Neural progenitor cell (in vitro differentiated cells): Measurements from ENCODE around the gene FGFR2. TPM values are rescaled to one million over a fixed set of nuclear protein-coding genes. Genes with fewer than 3 reads are reported as not detected.

ENCODE experiments used
- DNase-seq: peaks from one replicate; pipeline ENCODE4 v3.0.0-alpha.2; 2016; ENCODE audit warnings: low spot score
- H2AFZ ChIP-seq: fragments of 200-600 bp; sonication (generic); replicated peaks from 2 replicates; pipeline ENCODE4 v1.6.1; 2016; ENCODE audit warnings: antibody characterized with exemption
- H3F3A ChIP-seq: fragments of 200-600 bp; sonication (generic); 2 replicates; pipeline ENCODE4 v1.6.1; 2016; ENCODE audit warnings: antibody characterized with exemption, low read depth
- H3K27ac ChIP-seq: fragments of 200-600 bp; sonication (generic); 2 replicates; pipeline ENCODE4 v1.5.1; 2016; ENCODE audit warnings: mild to moderate bottlenecking
- H3K27me3 ChIP-seq: fragments of 200-600 bp; sonication (generic); 2 replicates; pipeline ENCODE4 v1.6.1; 2016; ENCODE audit warnings: mild to moderate bottlenecking, moderate library complexity
- H3K36me3 ChIP-seq: fragments of 200-600 bp; sonication (generic); 2 replicates; pipeline ENCODE4 v1.5.1; 2016
- H3K4me1 ChIP-seq: fragments of 200-600 bp; sonication (generic); 2 replicates; pipeline ENCODE4 v1.6.1; 2016; ENCODE audit warnings: mixed run types
- H3K4me2 ChIP-seq: fragments of 200-600 bp; sonication (generic); 2 replicates; pipeline ENCODE4 v1.6.1; 2016
- H3K4me3 ChIP-seq: fragments of 200-600 bp; sonication (generic); 2 replicates; pipeline ENCODE4 v1.5.1; 2016
- H3K79me2 ChIP-seq: fragments of 200-600 bp; sonication (generic); 2 replicates; pipeline ENCODE4 v1.6.1; 2016; ENCODE audit warnings: low read depth
- H3K9ac ChIP-seq: fragments of 200-600 bp; sonication (generic); 2 replicates; pipeline ENCODE4 v1.6.1; 2016
- H3K9me3 ChIP-seq: fragments of 200-600 bp; sonication (generic); 2 replicates; pipeline ENCODE4 v1.5.1; 2016; ENCODE audit warnings: low read depth
- H4K20me1 ChIP-seq: fragments of 200-600 bp; sonication (generic); 2 replicates; pipeline ENCODE4 v1.6.1; 2016; ENCODE audit warnings: low read depth
- H3K27ac Mint-ChIP-seq: 3 replicates; pipeline ENCODE4 v1.8.0; 2021; ENCODE audit warnings: mixed read lengths
- H3K27me3 Mint-ChIP-seq: 2 replicates; pipeline ENCODE4 v1.8.0; 2022; ENCODE audit warnings: low read depth, mild to moderate bottlenecking, inconsistent platforms, moderate library complexity, mixed read lengths; ENCODE audit not compliant: insufficient read depth
- H3K36me3 Mint-ChIP-seq: 3 replicates; pipeline ENCODE4 v1.8.0; 2021; ENCODE audit warnings: mixed read lengths
- H3K4me1 Mint-ChIP-seq: 3 replicates; pipeline ENCODE4 v1.8.0; 2021; ENCODE audit warnings: mixed read lengths
- H3K4me3 Mint-ChIP-seq: 3 replicates; pipeline ENCODE4 v1.8.0; 2021; ENCODE audit warnings: mild to moderate bottlenecking, moderate library complexity, mixed read lengths
- H3K9me3 Mint-ChIP-seq: 3 replicates; pipeline ENCODE4 v1.8.0; 2020; ENCODE audit warnings: mixed read lengths
- EZH2 ChIP-seq: fragments of 200-600 bp; sonication (generic); IDR thresholded peaks from 2 replicates; pipeline ENCODE4 v1.6.1; 2017; ENCODE audit warnings: antibody characterized with exemption, mild to moderate bottlenecking, moderate library complexity
- EZH2phosphoT487 ChIP-seq: fragments of 200-600 bp; sonication (generic); IDR thresholded peaks from 2 replicates; pipeline ENCODE4 v1.6.1; 2017; ENCODE audit warnings: antibody characterized with exemption
- total RNA-seq: library from RNA; depleted of rRNA; stranded (reverse); fragments of >200 nt; gene quantifications from 2 replicates; pipeline ENCODE4 v1.2.3, GENCODE V29; 2015; ENCODE audit warnings: low replicate concordance
- TF ChIP-seq, protein P1 (sequence below): fragments of 200-600 bp; sonication (generic); IDR thresholded peaks from 2 replicates; pipeline ENCODE4 v1.5.1; 2017; ENCODE audit warnings: antibody characterized with exemption, mild to moderate bottlenecking

The FGFR2 gene
- total RNA-seq, 1 donor from 2014 or later: 99.1 TPM

DNA sequence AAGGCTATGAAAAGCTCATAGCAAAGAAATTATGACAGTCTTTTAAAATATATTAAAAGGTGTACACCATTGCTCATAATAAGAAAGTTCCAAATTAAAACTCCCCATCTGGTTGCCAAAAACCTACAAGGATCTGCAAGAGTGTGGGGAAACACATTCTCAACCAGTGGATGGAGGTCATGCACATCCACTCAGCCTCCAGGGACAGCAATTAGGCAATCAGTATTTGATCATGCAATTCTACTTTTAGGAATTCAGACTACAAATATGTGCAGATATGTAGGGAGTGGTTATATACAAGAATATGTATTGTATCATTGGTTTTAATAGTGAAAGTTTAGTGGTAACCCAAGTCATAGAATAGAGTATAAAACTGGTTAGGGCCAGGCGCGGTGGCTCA lies 157.8 kb downstream of the FGFR2 start:
- H3K4me3 ChIP-seq: no peak overlapping the region
- no peaks in the 10 kb centered on the region for H3K36me3 Mint-ChIP-seq
- H3K9me3 ChIP-seq: no peaks in the 10 kb centered on the region
- no peaks in the 10 kb centered on the region for H3K36me3 ChIP-seq
- peaks cover 31% of the 10 kb centered on the region for H3K4me1 Mint-ChIP-seq
- DNase-seq: no peak
- H3K9ac ChIP-seq: no peak overlapping the region
- no peak overlapping the region for H3K4me2 ChIP-seq
- H3K27ac Mint-ChIP-seq: no peak overlapping the region
- H3K4me3 Mint-ChIP-seq: no peak overlapping the region
- H3K79me2 ChIP-seq: no peaks in the 10 kb centered on the region
- peaks cover 27% of the 10 kb centered on the region for H3F3A ChIP-seq
- H3K9me3 Mint-ChIP-seq: no peaks in the 10 kb centered on the region
- no peak overlapping the region for H3K27ac ChIP-seq
- no peak overlapping the region for H2AFZ ChIP-seq
- TF ChIP-seq, protein P1, sequence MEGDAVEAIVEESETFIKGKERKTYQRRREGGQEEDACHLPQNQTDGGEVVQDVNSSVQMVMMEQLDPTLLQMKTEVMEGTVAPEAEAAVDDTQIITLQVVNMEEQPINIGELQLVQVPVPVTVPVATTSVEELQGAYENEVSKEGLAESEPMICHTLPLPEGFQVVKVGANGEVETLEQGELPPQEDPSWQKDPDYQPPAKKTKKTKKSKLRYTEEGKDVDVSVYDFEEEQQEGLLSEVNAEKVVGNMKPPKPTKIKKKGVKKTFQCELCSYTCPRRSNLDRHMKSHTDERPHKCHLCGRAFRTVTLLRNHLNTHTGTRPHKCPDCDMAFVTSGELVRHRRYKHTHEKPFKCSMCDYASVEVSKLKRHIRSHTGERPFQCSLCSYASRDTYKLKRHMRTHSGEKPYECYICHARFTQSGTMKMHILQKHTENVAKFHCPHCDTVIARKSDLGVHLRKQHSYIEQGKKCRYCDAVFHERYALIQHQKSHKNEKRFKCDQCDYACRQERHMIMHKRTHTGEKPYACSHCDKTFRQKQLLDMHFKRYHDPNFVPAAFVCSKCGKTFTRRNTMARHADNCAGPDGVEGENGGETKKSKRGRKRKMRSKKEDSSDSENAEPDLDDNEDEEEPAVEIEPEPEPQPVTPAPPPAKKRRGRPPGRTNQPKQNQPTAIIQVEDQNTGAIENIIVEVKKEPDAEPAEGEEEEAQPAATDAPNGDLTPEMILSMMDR: no peak
- TF ChIP-seq EZH2phosphoT487: no peak
- TF ChIP-seq EZH2: no peak
- no peaks in the 10 kb centered on the region for H3K27me3 Mint-ChIP-seq
- H4K20me1 ChIP-seq: no peaks in the 10 kb centered on the region
- no peaks in the 10 kb centered on the region for H3K27me3 ChIP-seq
- peaks cover 41% of the 10 kb centered on the region for H3K4me1 ChIP-seq

DNA sequence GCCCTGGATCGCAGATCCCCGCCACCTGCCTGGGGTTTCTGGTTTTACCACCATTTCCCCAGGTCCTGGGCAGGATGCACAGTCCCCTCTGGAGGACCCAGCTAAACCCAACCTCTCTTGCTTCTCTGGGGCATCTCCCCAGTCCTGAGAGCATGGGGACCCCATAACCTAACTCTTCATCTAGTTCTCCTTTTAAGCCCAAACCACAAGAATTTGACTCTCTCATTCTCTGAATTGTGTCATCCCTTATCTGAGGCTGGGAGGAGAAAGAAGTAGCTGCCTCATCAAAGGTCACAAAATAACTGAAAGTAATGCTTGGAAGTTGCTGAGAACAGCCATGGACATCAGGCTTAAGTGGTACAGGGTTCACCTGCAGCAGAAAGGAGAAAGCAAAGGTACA lies 159.9 kb downstream of the FGFR2 start:
- no peak for DNase-seq
- H3K36me3 Mint-ChIP-seq: no peaks in the 10 kb centered on the region
- no peak overlapping the region for H3K4me2 ChIP-seq

DNA sequence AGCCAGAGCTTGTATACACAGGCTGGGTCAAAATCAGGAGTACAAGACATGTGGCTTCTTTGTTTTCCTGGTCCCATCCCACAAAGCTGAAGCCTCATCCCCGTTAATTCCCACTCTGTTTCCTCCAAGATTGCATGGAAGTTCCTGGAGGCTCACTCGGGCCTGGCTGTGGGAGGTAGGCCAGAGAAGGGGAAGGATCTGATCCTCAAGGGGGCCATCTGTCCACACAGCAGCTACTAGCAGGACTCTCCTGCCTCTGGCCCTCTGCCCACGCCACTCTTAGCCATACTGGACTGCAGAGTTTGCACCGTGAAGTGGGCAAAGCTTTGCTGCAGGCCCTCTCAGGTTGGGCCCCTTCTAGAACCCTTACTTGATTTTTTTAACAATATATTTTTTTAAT lies 160.6 kb downstream of the FGFR2 start:
- no peaks in the 10 kb centered on the region for H3K9me3 ChIP-seq
- Mint-ChIP-seq H3K9me3 (no peaks in the 10 kb centered on the region), H3K4me3 (no peak overlapping the region), H3K36me3 (no peaks in the 10 kb centered on the region), H3K27ac (peak overlapping the region; percentile 91), H3K27me3 (peaks cover 8% of the 10 kb centered on the region), H3K4me1 (peaks cover 39% of the 10 kb centered on the region)
- DNase-seq: peak; percentile 41
- H3K27me3 ChIP-seq: no peaks in the 10 kb centered on the region
- H3K9ac ChIP-seq: no peak overlapping the region
- TF ChIP-seq, protein P1: no peak
- TF ChIP-seq EZH2 (no peak), EZH2phosphoT487 (no peak)
- H3K4me3 ChIP-seq: no peak overlapping the region
- H3F3A ChIP-seq: peaks cover 41% of the 10 kb centered on the region
- no peak overlapping the region for H3K4me2 ChIP-seq
- peak overlapping the region; percentile 80 for H2AFZ ChIP-seq
- no peaks in the 10 kb centered on the region for H3K79me2 ChIP-seq
- H3K36me3 ChIP-seq: no peaks in the 10 kb centered on the region
- no peaks in the 10 kb centered on the region for H4K20me1 ChIP-seq
- peak overlapping the region; percentile 63 for H3K27ac ChIP-seq
- H3K4me1 ChIP-seq: peaks cover 51% of the 10 kb centered on the region

More for the DNA sequence above, 159.9 kb downstream of the FGFR2 start:
- Histone ChIP-seq H3K79me2 (no peaks in the 10 kb centered on the region), H4K20me1 (no peaks in the 10 kb centered on the region), H3K27me3 (no peaks in the 10 kb centered on the region), H3K9ac (no peak overlapping the region), H2AFZ (no peak overlapping the region), H3K4me1 (peaks cover 51% of the 10 kb centered on the region), H3K36me3 (no peaks in the 10 kb centered on the region), H3K9me3 (no peaks in the 10 kb centered on the region), H3F3A (peaks cover 41% of the 10 kb centered on the region), H3K27ac (no peak overlapping the region), H3K4me3 (no peak overlapping the region)
- Mint-ChIP-seq H3K27ac (no peak overlapping the region), H3K4me1 (peaks cover 39% of the 10 kb centered on the region), H3K4me3 (no peak overlapping the region), H3K27me3 (peaks cover 3% of the 10 kb centered on the region), H3K9me3 (no peaks in the 10 kb centered on the region)
- no peak for TF ChIP-seq EZH2
- TF ChIP-seq, protein P1: no peak
- TF ChIP-seq EZH2phosphoT487: no peak
